GM23338 (cell line): Measurements from ENCODE around the gene CXXC5.

Experiments
- CREB1 ChIP-seq: fragments of 250-450 bp; sonication (Bioruptor Pico); IDR thresholded peaks from 2 replicates; pipeline ENCODE4 v1.5.0; 2020; ENCODE audit warnings: low read depth, mild to moderate bottlenecking, moderate library complexity
- ETS1 ChIP-seq: IDR thresholded peaks from 2 replicates; pipeline ENCODE4 v1.6.1; 2016; ENCODE audit warnings: antibody characterized with exemption
- EZH2 ChIP-seq: fragments of 200-600 bp; sonication (generic); IDR thresholded peaks from one replicate; pipeline ENCODE4 v1.8.0; 2017; ENCODE audit warnings: antibody characterized with exemption, mild to moderate bottlenecking, low read depth; ENCODE audit not compliant: unreplicated experiment
- EZH2phosphoT487 ChIP-seq: fragments of 200-600 bp; sonication (generic); IDR thresholded peaks from one replicate; pipeline ENCODE4 v1.8.1; 2018; ENCODE audit warnings: antibody characterized with exemption; ENCODE audit not compliant: unreplicated experiment
- JUNB ChIP-seq: IDR thresholded peaks from one replicate; pipeline ENCODE4 v1.6.1; 2016; ENCODE audit warnings: antibody characterized with exemption; ENCODE audit not compliant: unreplicated experiment
- POLR2AphosphoS5 ChIP-seq: IDR thresholded peaks from 2 replicates; pipeline ENCODE4 v1.6.1; 2016; ENCODE audit warnings: antibody characterized with exemption, low read depth
- REST ChIP-seq: IDR thresholded peaks from one replicate; pipeline ENCODE4 v1.6.1; 2018; ENCODE audit warnings: antibody characterized with exemption; ENCODE audit not compliant: unreplicated experiment
- ZNF114 ChIP-seq: fragments of 250-450 bp; sonication (Bioruptor Pico); IDR thresholded peaks from 2 replicates; pipeline ENCODE4 v1.5.0; 2020; ENCODE audit warnings: mild to moderate bottlenecking, moderate library complexity
- TF ChIP-seq, protein P1 (sequence below), 2 experiments: fragments of 200-600 bp in 1 of 2; sonication (generic) in 1 of 2; conservative IDR thresholded peaks; 2 replicates each; pipeline versions ENCODE4 v1.5.1 to v1.6.1; 2016 to 2017; ENCODE audit warnings: antibody characterized with exemption in 2 of 2, low read depth in 2 of 2, mild to moderate bottlenecking in 2 of 2, moderate library complexity in 1 of 2

DNA sequence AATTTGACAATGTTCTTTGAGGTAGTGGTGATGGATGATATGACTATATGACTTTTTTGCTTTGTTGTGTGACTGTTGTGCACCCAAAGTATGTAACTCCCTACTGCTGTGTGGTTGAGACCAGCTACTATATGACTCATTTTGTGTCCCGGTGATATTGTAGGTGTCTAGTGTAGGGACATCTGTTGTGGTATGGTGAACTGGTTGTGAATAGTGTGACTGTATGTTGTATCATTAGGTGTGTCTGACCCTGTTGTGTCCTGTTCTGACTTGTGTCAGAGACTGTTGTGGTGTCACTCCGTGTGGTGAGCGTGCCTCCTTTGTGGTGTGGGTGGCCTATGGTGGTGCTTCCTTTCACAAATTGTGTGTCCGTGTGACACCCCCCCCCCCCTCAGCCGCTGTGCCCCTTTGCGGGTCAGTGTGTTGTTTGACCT, 11.2 kb upstream of the CXXC5 start:
- TF ChIP-seq EZH2 (no peak), CREB1 (CRISPR knock-in tag) (no peak), ZNF114 (CRISPR knock-in tag) (no peak), POLR2AphosphoS5 (no peak), EZH2phosphoT487 (no peak), ETS1 (no peak), REST (no peak), JUNB (no peak)
- TF ChIP-seq, protein P1, sequence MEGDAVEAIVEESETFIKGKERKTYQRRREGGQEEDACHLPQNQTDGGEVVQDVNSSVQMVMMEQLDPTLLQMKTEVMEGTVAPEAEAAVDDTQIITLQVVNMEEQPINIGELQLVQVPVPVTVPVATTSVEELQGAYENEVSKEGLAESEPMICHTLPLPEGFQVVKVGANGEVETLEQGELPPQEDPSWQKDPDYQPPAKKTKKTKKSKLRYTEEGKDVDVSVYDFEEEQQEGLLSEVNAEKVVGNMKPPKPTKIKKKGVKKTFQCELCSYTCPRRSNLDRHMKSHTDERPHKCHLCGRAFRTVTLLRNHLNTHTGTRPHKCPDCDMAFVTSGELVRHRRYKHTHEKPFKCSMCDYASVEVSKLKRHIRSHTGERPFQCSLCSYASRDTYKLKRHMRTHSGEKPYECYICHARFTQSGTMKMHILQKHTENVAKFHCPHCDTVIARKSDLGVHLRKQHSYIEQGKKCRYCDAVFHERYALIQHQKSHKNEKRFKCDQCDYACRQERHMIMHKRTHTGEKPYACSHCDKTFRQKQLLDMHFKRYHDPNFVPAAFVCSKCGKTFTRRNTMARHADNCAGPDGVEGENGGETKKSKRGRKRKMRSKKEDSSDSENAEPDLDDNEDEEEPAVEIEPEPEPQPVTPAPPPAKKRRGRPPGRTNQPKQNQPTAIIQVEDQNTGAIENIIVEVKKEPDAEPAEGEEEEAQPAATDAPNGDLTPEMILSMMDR (conservative IDR thresholded peaks at IDR 0.05; ENCODE audit: low read depth in 2 of 2): no peak
